KMS-11 (cell line): ENCODE data around the gene ARMS2.

Experiments
- H2AFZ ChIP-seq: fragments of 200-600 bp; sonication (generic); 2 replicates; pipeline ENCODE4 v1.6.1; 2016; ENCODE audit warnings: antibody characterized with exemption, mixed run types, low read depth
- H3K27ac ChIP-seq: fragments of 200-600 bp; sonication (generic); 2 replicates; pipeline ENCODE4 v1.6.1; 2016; ENCODE audit warnings: mild to moderate bottlenecking, mixed run types
- H3K27me3 ChIP-seq: fragments of 200-600 bp; sonication (generic); 2 replicates; pipeline ENCODE4 v1.6.1; 2017; ENCODE audit warnings: mild to moderate bottlenecking, low read depth, mixed run types, moderate library complexity; ENCODE audit not compliant: insufficient read depth
- H3K36me3 ChIP-seq: fragments of 200-600 bp; sonication (generic); 2 replicates; pipeline ENCODE4 v1.6.1; 2017; ENCODE audit warnings: mild to moderate bottlenecking, mixed run types; ENCODE audit not compliant: insufficient read depth
- H3K4me1 ChIP-seq: fragments of 200-600 bp; sonication (generic); 2 replicates; pipeline ENCODE4 v1.6.1; 2016; ENCODE audit warnings: mild to moderate bottlenecking, low read depth, mixed run types; ENCODE audit not compliant: poor library complexity, severe bottlenecking
- H3K4me2 ChIP-seq: fragments of 200-600 bp; sonication (generic); 2 replicates; pipeline ENCODE4 v1.7.0; 2016; ENCODE audit warnings: mild to moderate bottlenecking, mixed run types
- H3K4me3 ChIP-seq: fragments of 200-600 bp; sonication (generic); IDR thresholded peaks from 2 replicates; pipeline ENCODE4 v1.6.1; 2017; ENCODE audit warnings: low read depth, low read length, mixed read lengths; ENCODE audit not compliant: insufficient read depth
- H3K79me2 ChIP-seq: fragments of 200-600 bp; sonication (generic); 2 replicates; pipeline ENCODE4 v1.6.1; 2016; ENCODE audit warnings: low read depth, mixed run types; ENCODE audit not compliant: insufficient read depth
- H3K9ac ChIP-seq: fragments of 200-600 bp; sonication (generic); 2 replicates; pipeline ENCODE4 v1.6.1; 2016; ENCODE audit warnings: mild to moderate bottlenecking, mixed run types
- H4K20me1 ChIP-seq: fragments of 200-600 bp; sonication (generic); 2 replicates; pipeline ENCODE4 v1.6.1; 2016; ENCODE audit warnings: mild to moderate bottlenecking, mixed run types; ENCODE audit not compliant: insufficient read depth
- TF ChIP-seq, protein P1 (sequence below): fragments of 200-600 bp; sonication (generic); conservative IDR thresholded peaks from 2 replicates; pipeline ENCODE4 v1.6.1; 2017; ENCODE audit warnings: low read depth, mild to moderate bottlenecking, antibody characterized with exemption, low read length, moderate library complexity, mixed read lengths

ARMS2 gene

DNA sequence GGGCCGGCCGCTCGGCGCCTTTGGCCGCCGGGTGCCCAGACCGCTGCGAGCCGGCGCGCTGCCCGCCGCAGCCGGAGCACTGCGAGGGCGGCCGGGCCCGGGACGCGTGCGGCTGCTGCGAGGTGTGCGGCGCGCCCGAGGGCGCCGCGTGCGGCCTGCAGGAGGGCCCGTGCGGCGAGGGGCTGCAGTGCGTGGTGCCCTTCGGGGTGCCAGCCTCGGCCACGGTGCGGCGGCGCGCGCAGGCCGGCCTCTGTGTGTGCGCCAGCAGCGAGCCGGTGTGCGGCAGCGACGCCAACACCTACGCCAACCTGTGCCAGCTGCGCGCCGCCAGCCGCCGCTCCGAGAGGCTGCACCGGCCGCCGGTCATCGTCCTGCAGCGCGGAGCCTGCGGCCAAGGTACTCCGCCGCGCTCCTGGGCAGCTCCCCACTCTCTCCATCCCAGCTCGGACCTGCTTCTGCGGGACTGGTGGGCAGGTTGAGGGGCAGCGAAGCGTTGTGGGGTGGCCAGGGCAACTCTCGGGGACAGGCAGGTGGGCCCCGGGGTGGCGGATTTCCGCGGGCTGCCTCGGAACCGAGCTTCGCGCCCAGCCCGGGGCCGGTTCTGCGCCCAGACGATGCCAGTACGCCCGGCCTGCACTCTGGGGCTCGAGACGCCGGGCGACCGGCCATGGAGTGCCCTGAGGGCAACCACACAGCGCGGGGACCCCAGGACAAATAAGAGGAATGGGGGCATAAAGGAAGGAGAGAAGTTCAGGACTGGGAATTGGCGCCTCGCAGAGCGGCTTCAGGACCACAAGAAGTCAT, 7.5 kb downstream of the ARMS2 start:
- Histone ChIP-seq H3K9ac (no peak overlapping the region), H3K27me3 (no peaks in the 10 kb centered on the region), H2AFZ (no peak overlapping the region), H3K4me3 (no peak overlapping the region), H3K4me2 (no peak overlapping the region), H3K4me1 (no peaks in the 10 kb centered on the region), H3K79me2 (no peaks in the 10 kb centered on the region), H4K20me1 (no peaks in the 10 kb centered on the region), H3K36me3 (no peaks in the 10 kb centered on the region), H3K27ac (no peak overlapping the region)
- TF ChIP-seq, protein P1, sequence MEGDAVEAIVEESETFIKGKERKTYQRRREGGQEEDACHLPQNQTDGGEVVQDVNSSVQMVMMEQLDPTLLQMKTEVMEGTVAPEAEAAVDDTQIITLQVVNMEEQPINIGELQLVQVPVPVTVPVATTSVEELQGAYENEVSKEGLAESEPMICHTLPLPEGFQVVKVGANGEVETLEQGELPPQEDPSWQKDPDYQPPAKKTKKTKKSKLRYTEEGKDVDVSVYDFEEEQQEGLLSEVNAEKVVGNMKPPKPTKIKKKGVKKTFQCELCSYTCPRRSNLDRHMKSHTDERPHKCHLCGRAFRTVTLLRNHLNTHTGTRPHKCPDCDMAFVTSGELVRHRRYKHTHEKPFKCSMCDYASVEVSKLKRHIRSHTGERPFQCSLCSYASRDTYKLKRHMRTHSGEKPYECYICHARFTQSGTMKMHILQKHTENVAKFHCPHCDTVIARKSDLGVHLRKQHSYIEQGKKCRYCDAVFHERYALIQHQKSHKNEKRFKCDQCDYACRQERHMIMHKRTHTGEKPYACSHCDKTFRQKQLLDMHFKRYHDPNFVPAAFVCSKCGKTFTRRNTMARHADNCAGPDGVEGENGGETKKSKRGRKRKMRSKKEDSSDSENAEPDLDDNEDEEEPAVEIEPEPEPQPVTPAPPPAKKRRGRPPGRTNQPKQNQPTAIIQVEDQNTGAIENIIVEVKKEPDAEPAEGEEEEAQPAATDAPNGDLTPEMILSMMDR = no peak

- H3K27me3 ChIP-seq = no peaks in the 10 kb centered on the region
- no peak overlapping the region for H2AFZ ChIP-seq
- H3K4me1 ChIP-seq = no peaks in the 10 kb centered on the region
- no peak overlapping the region for H3K4me2 ChIP-seq
- H4K20me1 ChIP-seq = no peaks in the 10 kb centered on the region
- H3K9ac ChIP-seq = no peak overlapping the region
- H3K36me3 ChIP-seq = no peaks in the 10 kb centered on the region
- no peaks in the 10 kb centered on the region for H3K79me2 ChIP-seq
- no peak overlapping the region for H3K27ac ChIP-seq
- no peak overlapping the region for H3K4me3 ChIP-seq
- TF ChIP-seq, protein P1 = no peak
Observed at GRCh38 chr10:122462533-122463465, 8.3 kb downstream of the ARMS2 start.

GRCh38 chr10:122463466-122464249, 9.2 kb downstream of the ARMS2 start:
- Histone ChIP-seq H3K4me2 (no peak overlapping the region), H3K27ac (no peak overlapping the region), H3K36me3 (no peaks in the 10 kb centered on the region), H2AFZ (no peak overlapping the region), H3K27me3 (no peaks in the 10 kb centered on the region), H3K4me1 (no peaks in the 10 kb centered on the region), H3K79me2 (no peaks in the 10 kb centered on the region), H3K4me3 (no peak overlapping the region), H4K20me1 (no peaks in the 10 kb centered on the region), H3K9ac (no peak overlapping the region)
- TF ChIP-seq, protein P1 = no peak

GRCh38 chr10:122464250-122464510, 9.7 kb downstream of the ARMS2 start:
- TF ChIP-seq, protein P1 = no peak

More at GRCh38 chr10:122464250-122464510, 9.7 kb downstream of the ARMS2 start:
- H3K27me3 ChIP-seq = no peaks in the 10 kb centered on the region
- no peak overlapping the region for H3K4me3 ChIP-seq
- no peaks in the 10 kb centered on the region for H3K79me2 ChIP-seq
- no peak overlapping the region for H3K4me2 ChIP-seq
- H4K20me1 ChIP-seq = no peaks in the 10 kb centered on the region
- no peak overlapping the region for H3K9ac ChIP-seq
- no peaks in the 10 kb centered on the region for H3K4me1 ChIP-seq
- no peaks in the 10 kb centered on the region for H3K36me3 ChIP-seq
- no peak overlapping the region for H2AFZ ChIP-seq
- H3K27ac ChIP-seq = no peak overlapping the region
